Mesothelial cell of epicardium (in vitro differentiated cells): ENCODE results near the gene SHROOM3. TPM values are rescaled to one million over a fixed set of nuclear protein-coding genes. Genes with fewer than 3 reads are reported as not detected.

ENCODE experiments used
- DNase-seq, 2 experiments: peaks; one replicate each; pipeline ENCODE4 v3.0.0; 2021; ENCODE audit warnings: low spot score in 2 of 2; ENCODE audit not compliant: unreplicated experiment in 2 of 2
- H3K27ac Mint-ChIP-seq: 2 replicates; pipeline ENCODE4 v1.8.0; 2021; ENCODE audit warnings: mixed read lengths
- H3K27me3 Mint-ChIP-seq: 2 replicates; pipeline ENCODE4 v1.8.0; 2021; ENCODE audit warnings: low read depth, mixed read lengths
- H3K36me3 Mint-ChIP-seq: 2 replicates; pipeline ENCODE4 v1.8.0; 2021; ENCODE audit warnings: mixed read lengths
- H3K4me1 Mint-ChIP-seq: 2 replicates; pipeline ENCODE4 v1.8.0; 2021; ENCODE audit warnings: mixed read lengths
- H3K4me3 Mint-ChIP-seq: 2 replicates; pipeline ENCODE4 v1.8.0; 2021; ENCODE audit warnings: mild to moderate bottlenecking, moderate library complexity, mixed read lengths
- H3K9me3 Mint-ChIP-seq: 2 replicates; pipeline ENCODE4 v1.8.0; 2021; ENCODE audit warnings: mixed read lengths
- total RNA-seq: library from RNA; stranded (reverse); gene quantifications from 3 replicates; pipeline ENCODE4 v1.2.1, GENCODE V29; 2021
- TF ChIP-seq, protein P1 (sequence below): fragments of 200-600 bp; sonication (generic); IDR thresholded peaks from one replicate; pipeline ENCODE4 v1.5.0; 2021; ENCODE audit warnings: antibody characterized with exemption; ENCODE audit not compliant: unreplicated experiment

The SHROOM3 gene
- total RNA-seq, 1 donor from 2014 or later = 62.7 TPM

DNA sequence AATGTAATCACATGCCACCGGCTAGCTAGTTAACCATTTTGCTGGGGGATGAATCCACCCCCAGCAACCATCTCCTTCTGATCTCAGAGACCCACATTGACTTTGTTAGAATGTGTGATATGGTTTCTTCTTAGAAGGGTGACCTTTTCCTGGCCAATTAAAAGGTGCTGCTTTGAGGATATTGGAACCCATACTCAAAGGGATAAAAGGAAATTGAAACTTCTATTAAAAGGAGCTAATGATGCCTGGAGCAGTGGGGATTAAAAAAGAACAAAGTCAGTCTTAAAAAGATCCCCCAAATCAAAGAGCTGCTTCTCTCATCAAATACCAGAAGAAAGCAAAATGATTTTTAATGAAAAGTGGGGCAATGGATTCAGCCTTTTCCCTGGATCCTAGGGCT, 214.1 kb downstream of the SHROOM3 start:
- H3K9me3 Mint-ChIP-seq = peaks cover 4% of the 10 kb centered on the region
- H3K4me3 Mint-ChIP-seq = no peak overlapping the region
- no peak overlapping the region for H3K27ac Mint-ChIP-seq
- H3K27me3 Mint-ChIP-seq = no peaks in the 10 kb centered on the region
- peaks cover 3% of the 10 kb centered on the region for H3K4me1 Mint-ChIP-seq
- TF ChIP-seq, protein P1, sequence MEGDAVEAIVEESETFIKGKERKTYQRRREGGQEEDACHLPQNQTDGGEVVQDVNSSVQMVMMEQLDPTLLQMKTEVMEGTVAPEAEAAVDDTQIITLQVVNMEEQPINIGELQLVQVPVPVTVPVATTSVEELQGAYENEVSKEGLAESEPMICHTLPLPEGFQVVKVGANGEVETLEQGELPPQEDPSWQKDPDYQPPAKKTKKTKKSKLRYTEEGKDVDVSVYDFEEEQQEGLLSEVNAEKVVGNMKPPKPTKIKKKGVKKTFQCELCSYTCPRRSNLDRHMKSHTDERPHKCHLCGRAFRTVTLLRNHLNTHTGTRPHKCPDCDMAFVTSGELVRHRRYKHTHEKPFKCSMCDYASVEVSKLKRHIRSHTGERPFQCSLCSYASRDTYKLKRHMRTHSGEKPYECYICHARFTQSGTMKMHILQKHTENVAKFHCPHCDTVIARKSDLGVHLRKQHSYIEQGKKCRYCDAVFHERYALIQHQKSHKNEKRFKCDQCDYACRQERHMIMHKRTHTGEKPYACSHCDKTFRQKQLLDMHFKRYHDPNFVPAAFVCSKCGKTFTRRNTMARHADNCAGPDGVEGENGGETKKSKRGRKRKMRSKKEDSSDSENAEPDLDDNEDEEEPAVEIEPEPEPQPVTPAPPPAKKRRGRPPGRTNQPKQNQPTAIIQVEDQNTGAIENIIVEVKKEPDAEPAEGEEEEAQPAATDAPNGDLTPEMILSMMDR = no peak
- peaks cover 16% of the 10 kb centered on the region for H3K36me3 Mint-ChIP-seq
- DNase-seq = no peak

DNA sequence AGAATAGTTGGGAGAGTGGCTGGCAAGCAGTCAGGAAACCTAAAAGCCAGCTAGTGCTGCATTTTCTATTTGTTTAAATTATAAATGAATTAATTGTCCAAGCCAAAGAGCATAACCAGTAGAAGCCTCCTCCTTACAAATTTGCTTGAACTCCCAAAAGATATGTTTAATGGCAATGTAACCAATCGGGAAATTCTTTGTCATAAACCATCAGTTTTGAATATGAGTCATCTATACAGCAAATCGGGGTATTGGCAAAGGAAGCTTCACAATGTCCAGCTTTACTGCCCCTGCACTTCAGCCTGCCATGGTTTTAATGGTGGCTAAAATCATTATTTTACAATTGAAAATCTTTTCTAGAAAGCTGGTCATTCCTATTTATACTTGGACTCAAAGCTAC, 216.6 kb downstream of the SHROOM3 start:
- Mint-ChIP-seq H3K27me3 (no peaks in the 10 kb centered on the region), H3K27ac (no peak overlapping the region), H3K4me1 (peaks cover 10% of the 10 kb centered on the region)

DNA sequence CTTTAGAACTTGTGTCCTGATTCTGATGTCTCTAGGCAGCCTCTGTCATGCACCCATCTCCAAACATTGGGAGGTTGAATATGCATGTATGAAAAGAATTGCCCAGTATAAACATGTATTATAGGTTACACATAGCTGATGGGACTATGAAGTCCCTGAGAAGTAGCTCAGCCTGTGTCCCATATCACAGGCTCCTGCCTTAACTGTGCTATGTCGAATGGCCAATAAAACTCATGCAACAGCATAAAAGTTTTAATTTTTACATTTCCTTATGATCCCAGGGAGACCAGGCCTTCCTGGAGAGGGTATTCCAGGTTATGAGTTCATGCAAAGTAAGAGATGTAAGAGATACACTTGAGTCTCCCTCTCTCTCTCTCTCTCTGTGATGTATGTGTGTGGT, 217.4 kb downstream of the SHROOM3 start:
- TF ChIP-seq, protein P1 = no peak
- peaks cover 4% of the 10 kb centered on the region for H3K9me3 Mint-ChIP-seq
- H3K27ac Mint-ChIP-seq = no peak overlapping the region
- peaks cover 4% of the 10 kb centered on the region for H3K36me3 Mint-ChIP-seq
- no peaks in the 10 kb centered on the region for H3K27me3 Mint-ChIP-seq
- DNase-seq = no peak
- peaks cover 11% of the 10 kb centered on the region for H3K4me1 Mint-ChIP-seq
- no peak overlapping the region for H3K4me3 Mint-ChIP-seq

More for the DNA sequence above, 216.6 kb downstream of the SHROOM3 start:
- Mint-ChIP-seq H3K4me3 (no peak overlapping the region), H3K36me3 (peaks cover 11% of the 10 kb centered on the region), H3K9me3 (peaks cover 4% of the 10 kb centered on the region)
- no peak for DNase-seq
- TF ChIP-seq, protein P1 = no peak

DNA sequence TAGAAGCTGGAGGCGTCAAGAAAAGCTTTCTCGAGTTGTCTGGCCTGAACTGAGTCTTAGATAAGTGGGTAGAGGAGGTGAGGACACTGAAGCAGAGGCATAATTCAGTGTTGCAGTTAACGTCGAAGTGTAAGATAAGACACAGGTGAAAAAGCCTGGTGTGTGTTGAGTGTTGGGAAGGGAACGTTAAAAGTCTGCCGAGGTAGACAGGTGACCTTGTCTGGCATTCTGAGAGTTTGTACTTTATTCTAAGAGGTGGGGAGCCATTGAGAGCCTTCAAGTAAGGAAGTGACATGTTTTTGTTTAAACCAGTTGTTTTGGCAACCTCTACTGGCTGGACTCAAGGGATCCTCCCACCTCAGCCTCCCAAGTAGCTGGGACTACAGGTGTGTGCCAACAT, 219.1 kb downstream of the SHROOM3 start:
- Mint-ChIP-seq H3K36me3 (peaks cover 4% of the 10 kb centered on the region), H3K9me3 (peaks cover 4% of the 10 kb centered on the region), H3K4me1 (peaks cover 26% of the 10 kb centered on the region), H3K27me3 (no peaks in the 10 kb centered on the region), H3K27ac (no peak overlapping the region), H3K4me3 (no peak overlapping the region)
- no peak for DNase-seq
- TF ChIP-seq, protein P1 = no peak

DNA sequence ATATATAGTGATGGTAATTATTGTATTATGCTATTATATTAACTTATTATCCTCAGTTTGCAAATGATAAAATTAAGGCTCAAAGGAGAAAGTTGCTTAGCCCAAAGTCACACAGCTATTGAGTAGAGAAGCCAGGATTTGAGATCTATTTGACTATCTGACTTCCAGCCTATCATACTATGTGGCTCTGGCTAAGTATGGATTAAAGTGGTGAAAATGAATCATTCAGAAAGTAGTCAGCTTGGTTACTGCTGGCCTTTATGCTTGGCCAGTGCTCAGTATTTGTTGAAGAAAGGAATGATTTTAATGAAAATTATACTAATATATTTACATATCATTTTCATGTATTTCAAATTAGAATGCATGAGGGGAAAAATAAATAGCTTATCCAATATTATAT, 219.8 kb downstream of the SHROOM3 start:
- Mint-ChIP-seq H3K4me3 (no peak overlapping the region), H3K9me3 (peaks cover 4% of the 10 kb centered on the region), H3K27me3 (no peaks in the 10 kb centered on the region), H3K4me1 (peaks cover 28% of the 10 kb centered on the region), H3K27ac (no peak overlapping the region), H3K36me3 (peaks cover 4% of the 10 kb centered on the region)
- no peak for DNase-seq
- TF ChIP-seq, protein P1 = no peak
